ENCODE results near the gene CEP350.
A peak's percentile ranks its signal among the peaks of the same experiment; 100 is the strongest.

CEP350 gene

GRCh38 chr1:180053594-180054567, 99.3 kb downstream of the CEP350 start:
- peaks cover 56% of the 10 kb centered on the region for H3K36me3 Mint-ChIP-seq (ENCODE audit: low read depth)
- no peaks in the 10 kb centered on the region for H3K9me3 Mint-ChIP-seq
- H3K4me3 Mint-ChIP-seq: no peak overlapping the region
- no peaks in the 10 kb centered on the region for H3K4me1 Mint-ChIP-seq (ENCODE audit: low read depth)
- no peaks in the 10 kb centered on the region for H3K27me3 Mint-ChIP-seq
- H3K27ac Mint-ChIP-seq: peak overlapping the region; percentile 0

GRCh38 chr1:180057883-180058396, 103.3 kb downstream of the CEP350 start:
- Mint-ChIP-seq H3K36me3 (ENCODE audit: low read depth) (peaks cover 50% of the 10 kb centered on the region), H3K27ac (no peak overlapping the region), H3K9me3 (no peaks in the 10 kb centered on the region), H3K4me1 (ENCODE audit: low read depth) (no peaks in the 10 kb centered on the region), H3K4me3 (no peak overlapping the region), H3K27me3 (no peaks in the 10 kb centered on the region)

- Mint-ChIP-seq H3K36me3 (ENCODE audit: low read depth) (peaks cover 49% of the 10 kb centered on the region), H3K4me3 (no peak overlapping the region), H3K4me1 (ENCODE audit: low read depth) (no peaks in the 10 kb centered on the region), H3K9me3 (no peaks in the 10 kb centered on the region), H3K27me3 (no peaks in the 10 kb centered on the region), H3K27ac (no peak overlapping the region)
Measured at GRCh38 chr1:180061019-180061418, 106.4 kb downstream of the CEP350 start.

- Mint-ChIP-seq H3K27ac (no peak overlapping the region), H3K36me3 (ENCODE audit: low read depth) (peaks cover 52% of the 10 kb centered on the region), H3K9me3 (no peaks in the 10 kb centered on the region), H3K4me1 (ENCODE audit: low read depth) (no peaks in the 10 kb centered on the region), H3K27me3 (no peaks in the 10 kb centered on the region), H3K4me3 (no peak overlapping the region)
Measured at GRCh38 chr1:180062452-180062971, 107.9 kb downstream of the CEP350 start.

GRCh38 chr1:180065408-180065807, 110.8 kb downstream of the CEP350 start:
- H3K4me1 Mint-ChIP-seq (ENCODE audit: low read depth): no peaks in the 10 kb centered on the region
- no peaks in the 10 kb centered on the region for H3K27me3 Mint-ChIP-seq
- H3K27ac Mint-ChIP-seq: no peak overlapping the region
- H3K9me3 Mint-ChIP-seq: no peaks in the 10 kb centered on the region
- peaks cover 56% of the 10 kb centered on the region for H3K36me3 Mint-ChIP-seq (ENCODE audit: low read depth)
- no peak overlapping the region for H3K4me3 Mint-ChIP-seq

- H3K27me3 Mint-ChIP-seq: no peaks in the 10 kb centered on the region
- no peak overlapping the region for H3K27ac Mint-ChIP-seq
- H3K36me3 Mint-ChIP-seq (ENCODE audit: low read depth): peaks cover 58% of the 10 kb centered on the region
- no peak overlapping the region for H3K4me3 Mint-ChIP-seq
- no peaks in the 10 kb centered on the region for H3K9me3 Mint-ChIP-seq
- H3K4me1 Mint-ChIP-seq (ENCODE audit: low read depth): no peaks in the 10 kb centered on the region
Measured at GRCh38 chr1:180066150-180066549, 111.5 kb downstream of the CEP350 start.

- Mint-ChIP-seq H3K4me1 (ENCODE audit: low read depth) (no peaks in the 10 kb centered on the region), H3K27me3 (no peaks in the 10 kb centered on the region), H3K9me3 (no peaks in the 10 kb centered on the region), H3K27ac (no peak overlapping the region), H3K36me3 (ENCODE audit: low read depth) (peaks cover 55% of the 10 kb centered on the region), H3K4me3 (no peak overlapping the region)
Measured at GRCh38 chr1:180070286-180070685, 115.7 kb downstream of the CEP350 start.

- no peak overlapping the region for H3K4me3 Mint-ChIP-seq
- no peak overlapping the region for H3K27ac Mint-ChIP-seq
- peaks cover 57% of the 10 kb centered on the region for H3K36me3 Mint-ChIP-seq (ENCODE audit: low read depth)
- H3K4me1 Mint-ChIP-seq (ENCODE audit: low read depth): no peaks in the 10 kb centered on the region
- no peaks in the 10 kb centered on the region for H3K27me3 Mint-ChIP-seq
- no peaks in the 10 kb centered on the region for H3K9me3 Mint-ChIP-seq
Measured at GRCh38 chr1:180071759-180072158, 117.1 kb downstream of the CEP350 start.

GRCh38 chr1:180080439-180080838, 125.8 kb downstream of the CEP350 start:
- Mint-ChIP-seq H3K4me1 (ENCODE audit: low read depth) (no peaks in the 10 kb centered on the region), H3K27me3 (no peaks in the 10 kb centered on the region), H3K9me3 (no peaks in the 10 kb centered on the region)

GRCh38 chr1:180081474-180081873, 126.9 kb downstream of the CEP350 start:
- no peaks in the 10 kb centered on the region for H3K4me1 Mint-ChIP-seq (ENCODE audit: low read depth)
- no peak overlapping the region for H3K4me3 Mint-ChIP-seq
- H3K36me3 Mint-ChIP-seq (ENCODE audit: low read depth): peaks cover 19% of the 10 kb centered on the region
- H3K9me3 Mint-ChIP-seq: no peaks in the 10 kb centered on the region
- no peak overlapping the region for H3K27ac Mint-ChIP-seq
- no peaks in the 10 kb centered on the region for H3K27me3 Mint-ChIP-seq

More at GRCh38 chr1:180080439-180080838, 125.8 kb downstream of the CEP350 start:
- no peak overlapping the region for H3K27ac Mint-ChIP-seq
- H3K36me3 Mint-ChIP-seq (ENCODE audit: low read depth): peaks cover 26% of the 10 kb centered on the region
- no peak overlapping the region for H3K4me3 Mint-ChIP-seq

GRCh38 chr1:180083164-180083563, 128.6 kb downstream of the CEP350 start:
- H3K4me3 Mint-ChIP-seq: no peak overlapping the region
- no peaks in the 10 kb centered on the region for H3K4me1 Mint-ChIP-seq (ENCODE audit: low read depth)
- no peaks in the 10 kb centered on the region for H3K9me3 Mint-ChIP-seq
- H3K36me3 Mint-ChIP-seq (ENCODE audit: low read depth): peaks cover 26% of the 10 kb centered on the region
- no peaks in the 10 kb centered on the region for H3K27me3 Mint-ChIP-seq
- H3K27ac Mint-ChIP-seq: no peak overlapping the region

- Mint-ChIP-seq H3K36me3 (ENCODE audit: low read depth) (peaks cover 36% of the 10 kb centered on the region), H3K27ac (no peak overlapping the region), H3K9me3 (no peaks in the 10 kb centered on the region), H3K4me3 (no peak overlapping the region), H3K27me3 (no peaks in the 10 kb centered on the region), H3K4me1 (ENCODE audit: low read depth) (no peaks in the 10 kb centered on the region)
Measured at GRCh38 chr1:180084867-180085266, 130.3 kb downstream of the CEP350 start.

GRCh38 chr1:180085331-180085730, 130.7 kb downstream of the CEP350 start:
- no peak overlapping the region for H3K4me3 Mint-ChIP-seq
- peaks cover 38% of the 10 kb centered on the region for H3K36me3 Mint-ChIP-seq (ENCODE audit: low read depth)
- H3K27me3 Mint-ChIP-seq: no peaks in the 10 kb centered on the region
- H3K9me3 Mint-ChIP-seq: no peaks in the 10 kb centered on the region
- no peaks in the 10 kb centered on the region for H3K4me1 Mint-ChIP-seq (ENCODE audit: low read depth)
- no peak overlapping the region for H3K27ac Mint-ChIP-seq

- H3K4me1 Mint-ChIP-seq (ENCODE audit: low read depth): no peaks in the 10 kb centered on the region
- H3K4me3 Mint-ChIP-seq: no peak overlapping the region
- no peak overlapping the region for H3K27ac Mint-ChIP-seq
- H3K27me3 Mint-ChIP-seq: no peaks in the 10 kb centered on the region
- no peaks in the 10 kb centered on the region for H3K9me3 Mint-ChIP-seq
- H3K36me3 Mint-ChIP-seq (ENCODE audit: low read depth): peaks cover 64% of the 10 kb centered on the region
Measured at GRCh38 chr1:180092931-180093650, 138.5 kb downstream of the CEP350 start.

Data from stimulated activated naive CD8-positive, alpha-beta T cell treated with anti-CD3 and anti-CD28 coated beads, Interleukin-15, Interleukin-2, amounts not matched to agents 100 ng/mL and 50 ng/mL, for 24 hours (primary cell).